Panc1 (cell line): ENCODE data around the gene DDAH1.

ENCODE experiments used
- CTCF ChIP-seq: fragments of 450-650 bp; IDR thresholded peaks from 2 replicates; pipeline ENCODE4 v1.5.1; 2017; ENCODE audit warnings: mild to moderate bottlenecking
- POLR2AphosphoS5 ChIP-seq: IDR thresholded peaks from 2 replicates; pipeline ENCODE4 v1.6.1; 2012; ENCODE audit warnings: mild to moderate bottlenecking, low read depth, low read length, moderate library complexity
- REST ChIP-seq, 2 experiments: IDR thresholded peaks; 2 replicates each; pipeline ENCODE4 v1.6.1; 2011 to 2012; ENCODE audit warnings: low read depth in 2 of 2, control low read depth in 1 of 2, low read length in 1 of 2, mild to moderate bottlenecking in 1 of 2, moderate library complexity in 1 of 2; ENCODE audit not compliant: insufficient read depth in 1 of 2
- SIN3A ChIP-seq: IDR thresholded peaks from 2 replicates; pipeline ENCODE4 v1.6.1; 2012; ENCODE audit warnings: low read depth, mild to moderate bottlenecking, low read length, moderate library complexity, borderline replicate concordance; ENCODE audit not compliant: insufficient read depth
- TCF7L2 ChIP-seq: IDR thresholded peaks from 2 replicates; pipeline ENCODE4 v1.6.1; 2011; ENCODE audit warnings: mild to moderate bottlenecking, low read depth, low read length, inconsistent platforms

- TF ChIP-seq CTCF (no peak), TCF7L2 (no peak), POLR2AphosphoS5 (no peak), REST (IDR thresholded peaks at IDR 0.05; ENCODE audit: insufficient read depth in 1 of 2, low read depth in 2 of 2, low read length in 1 of 2) (no peak), SIN3A (no peak)
Measured at GRCh38 chr1:85268801-85269585, 196.0 kb downstream of the DDAH1 start.
